DOHH2 (cell line): ENCODE data around the gene FUT3.

ENCODE experiments used
- H3F3A ChIP-seq: fragments of 200-600 bp; sonication (generic), shearing (Covaris generic); 2 replicates; pipeline ENCODE4 v1.6.0; 2016; ENCODE audit warnings: antibody characterized with exemption, mild to moderate bottlenecking; ENCODE audit not compliant: control insufficient read depth, insufficient read depth
- H3K27ac ChIP-seq: fragments of 200-600 bp; sonication (generic); 2 replicates; pipeline ENCODE4 v1.5.1; 2014; ENCODE audit warnings: low read depth, mild to moderate bottlenecking, low read length, moderate library complexity
- H3K27me3 ChIP-seq: fragments of 200-600 bp; sonication (generic); 2 replicates; pipeline ENCODE4 v1.6.1; 2014; ENCODE audit warnings: mild to moderate bottlenecking, low read length, mixed read lengths; ENCODE audit not compliant: control insufficient read depth
- H3K36me3 ChIP-seq: fragments of 200-600 bp; sonication (generic); 2 replicates; pipeline ENCODE4 v1.6.1; 2014; ENCODE audit warnings: mild to moderate bottlenecking, low read length, moderate library complexity, mixed read lengths; ENCODE audit not compliant: control insufficient read depth
- H3K4me1 ChIP-seq: fragments of 200-600 bp; sonication (generic); 2 replicates; pipeline ENCODE4 v1.6.1; 2014; ENCODE audit warnings: mild to moderate bottlenecking, low read length, mixed read lengths; ENCODE audit not compliant: control insufficient read depth
- H3K4me2 ChIP-seq: fragments of 200-600 bp; sonication (generic); 2 replicates; pipeline ENCODE4 v1.6.0; 2014; ENCODE audit warnings: mild to moderate bottlenecking, low read length, moderate library complexity
- H3K4me3 ChIP-seq: fragments of 200-600 bp; sonication (generic); 2 replicates; pipeline ENCODE4 v1.5.1; 2014; ENCODE audit warnings: mild to moderate bottlenecking, low read length, mixed read lengths
- H3K79me2 ChIP-seq: fragments of 200-600 bp; sonication (generic); 2 replicates; pipeline ENCODE4 v1.6.1; 2014; ENCODE audit warnings: mild to moderate bottlenecking, low read length, mixed read lengths; ENCODE audit not compliant: control insufficient read depth
- H3K9me2 ChIP-seq: fragments of 200-600 bp; sonication (generic); replicated peaks from 2 replicates; pipeline ENCODE4 v1.6.1; 2014; ENCODE audit warnings: mild to moderate bottlenecking, low read length, mixed read lengths; ENCODE audit not compliant: control insufficient read depth
- H3K9me3 ChIP-seq: fragments of 200-600 bp; sonication (generic); 2 replicates; pipeline ENCODE4 v1.6.1; 2014; ENCODE audit warnings: antibody characterized with exemption, low read length, mixed read lengths; ENCODE audit not compliant: control insufficient read depth, insufficient read depth
- H4K20me1 ChIP-seq: fragments of 200-600 bp; sonication (generic); 2 replicates; pipeline ENCODE4 v1.6.0; 2014; ENCODE audit warnings: low read depth, mild to moderate bottlenecking, antibody characterized with exemption, low read length, moderate library complexity; ENCODE audit not compliant: control insufficient read depth, insufficient read depth
- CTCF ChIP-seq: fragments of 200-600 bp; sonication (generic); IDR thresholded peaks from one replicate; pipeline ENCODE4 v1.5.1; 2014; ENCODE audit warnings: antibody characterized with exemption, mild to moderate bottlenecking, low read depth, low read length; ENCODE audit not compliant: poor library complexity, severe bottlenecking
- EZH2phosphoT487 ChIP-seq: fragments of 200-600 bp; sonication (generic); IDR thresholded peaks from 2 replicates; pipeline ENCODE4 v1.6.1; 2017; ENCODE audit warnings: borderline replicate concordance, mild to moderate bottlenecking, antibody characterized with exemption, low read length, moderate library complexity, mixed read lengths

The FUT3 gene

GRCh38 chr19:5799247-5800241, 51.7 kb downstream of the FUT3 start:
- no peaks in the 10 kb centered on the region for H4K20me1 ChIP-seq
- TF ChIP-seq EZH2phosphoT487 (no peak), CTCF (no peak)
- no peak overlapping the region for H3K27ac ChIP-seq
- no peaks in the 10 kb centered on the region for H3K9me2 ChIP-seq
- peaks cover 12% of the 10 kb centered on the region for H3K4me1 ChIP-seq
- no peak overlapping the region for H3K4me2 ChIP-seq
- H3K4me3 ChIP-seq, result no peak overlapping the region
- peaks cover 8% of the 10 kb centered on the region for H3K27me3 ChIP-seq
- no peaks in the 10 kb centered on the region for H3F3A ChIP-seq
- H3K79me2 ChIP-seq, result no peaks in the 10 kb centered on the region
- H3K36me3 ChIP-seq, result no peaks in the 10 kb centered on the region
- no peaks in the 10 kb centered on the region for H3K9me3 ChIP-seq

- Histone ChIP-seq H3K4me1 (peaks cover under 1% of the 10 kb centered on the region; the same call in 1 of the 2 replicates), H3K4me3 (no peak overlapping the region), H3K36me3 (no peaks in the 10 kb centered on the region), H3K27ac (no peak overlapping the region), H3K27me3 (no peaks in the 10 kb centered on the region), H3K9me3 (no peaks in the 10 kb centered on the region), H3F3A (no peaks in the 10 kb centered on the region), H3K79me2 (no peaks in the 10 kb centered on the region), H4K20me1 (no peaks in the 10 kb centered on the region), H3K4me2 (no peak overlapping the region), H3K9me2 (no peaks in the 10 kb centered on the region)
- TF ChIP-seq CTCF (no peak), EZH2phosphoT487 (no peak)
These were observed 53.0 kb downstream of the FUT3 start for GRCh38 chr19:5798244-5798643.

GRCh38 chr19:5795382-5795919, 55.8 kb downstream of the FUT3 start:
- H4K20me1 ChIP-seq, result no peaks in the 10 kb centered on the region
- no peaks in the 10 kb centered on the region for H3K9me2 ChIP-seq
- TF ChIP-seq CTCF (no peak), EZH2phosphoT487 (no peak)
- H3K79me2 ChIP-seq, result no peaks in the 10 kb centered on the region; the same call in 1 of the 2 replicates
- H3K4me2 ChIP-seq, result no peak overlapping the region
- no peaks in the 10 kb centered on the region for H3F3A ChIP-seq
- H3K36me3 ChIP-seq, result peaks cover 3% of the 10 kb centered on the region; the same call in 1 of the 2 replicates
- peaks cover 4% of the 10 kb centered on the region for H3K4me1 ChIP-seq
- no peak overlapping the region for H3K4me3 ChIP-seq
- no peaks in the 10 kb centered on the region for H3K9me3 ChIP-seq
- H3K27ac ChIP-seq, result no peak overlapping the region
- H3K27me3 ChIP-seq, result no peaks in the 10 kb centered on the region
